Caco-2 (cell line): ENCODE measurements around the gene ZNF557. TPM values are rescaled to one million over a fixed set of nuclear protein-coding genes. Genes with fewer than 3 reads are reported as not detected.

Source experiments
- BruUV-seq: library from RNA; stranded (reverse); fragments of 400-500 nt; replicated peaks from 2 replicates; lab custom pipeline; 2021; lab: Mats Ljungman, UMichigan
- CTCF ChIA-PET: fragments of 300-600 bp; sonication (Branson Sonifier 250); formaldehyde crosslinking; loops from one replicate; lab custom pipeline; 2022; ENCODE audit warnings: antibody characterized with exemption; lab: Charles Lee
- POLR2A ChIA-PET: fragments of 300-600 bp; sonication (Branson Sonifier 250); formaldehyde crosslinking; loops from one replicate; lab custom pipeline; 2022; ENCODE audit warnings: antibody characterized with exemption; lab: Charles Lee
- DNase-seq, 2 experiments: peaks; one replicate each; pipeline versions ENCODE4 v3.0.0 to v3.0.0-alpha.2; 2020 to 2022
- H3K27me3 ChIP-seq: replicated peaks from 2 replicates; pipeline ENCODE4 v1.6.0; 2011; ENCODE audit warnings: low read length; ENCODE audit not compliant: control insufficient read depth, insufficient read depth
- H3K36me3 ChIP-seq: 2 replicates; pipeline ENCODE4 v1.5.1; 2011; ENCODE audit warnings: low read length; ENCODE audit not compliant: control insufficient read depth, insufficient read depth
- H3K4me1 ChIP-seq: fragments of 250-450 bp; sonication (Bioruptor Pico); 2 replicates; pipeline ENCODE4 v1.5.1; 2020; ENCODE audit warnings: mild to moderate bottlenecking
- H3K4me3 ChIP-seq: 2 replicates; pipeline ENCODE4 v1.5.1; 2011; ENCODE audit warnings: low read depth, mild to moderate bottlenecking, control low read depth, low read length
- H3K9me3 ChIP-seq: fragments of 250-450 bp; sonication (Bioruptor Pico); 2 replicates; pipeline ENCODE4 v1.5.1; 2020; ENCODE audit warnings: mild to moderate bottlenecking, moderate library complexity
- H3K27ac Mint-ChIP-seq: one replicate; pipeline ENCODE4 v1.8.0; 2022; ENCODE audit warnings: mixed read lengths; ENCODE audit not compliant: unreplicated experiment
- H3K27me3 Mint-ChIP-seq: one replicate; pipeline ENCODE4 v1.8.0; 2022; ENCODE audit warnings: mixed read lengths; ENCODE audit not compliant: insufficient read depth, unreplicated experiment
- H3K36me3 Mint-ChIP-seq: one replicate; pipeline ENCODE4 v1.8.0; 2022; ENCODE audit warnings: mild to moderate bottlenecking, mixed read lengths; ENCODE audit not compliant: insufficient read depth, unreplicated experiment
- H3K4me1 Mint-ChIP-seq: one replicate; pipeline ENCODE4 v1.8.0; 2022; ENCODE audit warnings: low read depth, mixed read lengths; ENCODE audit not compliant: unreplicated experiment
- H3K4me3 Mint-ChIP-seq: one replicate; pipeline ENCODE4 v1.8.0; 2022; ENCODE audit warnings: mild to moderate bottlenecking, moderate library complexity, mixed read lengths; ENCODE audit not compliant: unreplicated experiment
- H3K9me3 Mint-ChIP-seq: one replicate; pipeline ENCODE4 v1.8.0; 2022; ENCODE audit warnings: mixed read lengths; ENCODE audit not compliant: unreplicated experiment
- CTCF ChIP-seq, 2 experiments: fragments of 200-600 bp in 1 of 2; IDR thresholded peaks; 1 replicate in 1 of 2; 2 replicates in 1 of 2; pipeline versions ENCODE4 v1.5.1 to v1.8.0; 2011 to 2022; ENCODE audit warnings: antibody characterized with exemption in 1 of 2, control low read depth in 1 of 2, inconsistent platforms in 1 of 2, low read depth in 1 of 2, low read length in 1 of 2, mild to moderate bottlenecking in 1 of 2, moderate library complexity in 1 of 2; ENCODE audit not compliant: insufficient read depth in 1 of 2, severe bottlenecking in 1 of 2, unreplicated experiment in 1 of 2
- intact Hi-C: fragments of 100-400 bp; cut with micrococcal nuclease; formaldehyde crosslinking; loops from one replicate; pipeline ENCODE4 v1.10.0; 2022; ENCODE audit not compliant: unreplicated experiment
- total RNA-seq: library from RNA; stranded (reverse); gene quantifications from 2 replicates; pipeline ENCODE4 v1.2.3, GENCODE V29; 2022

ZNF557 gene
- total RNA-seq, 1 experiment from 2014 or later, result 8.3 TPM

- peaks cover 35% of the 10 kb centered on the region for H3K36me3 Mint-ChIP-seq
- Histone ChIP-seq H3K27me3 (no peaks in the 10 kb centered on the region), H3K9me3 (no peaks in the 10 kb centered on the region), H3K4me1 (no peaks in the 10 kb centered on the region), H3K36me3 (peaks cover 9% of the 10 kb centered on the region; the same call in 1 of the 2 replicates), H3K4me3 (no peak overlapping the region)
- no peak overlapping the region for H3K27ac Mint-ChIP-seq
- no peaks in the 10 kb centered on the region for H3K27me3 Mint-ChIP-seq
- H3K4me1 Mint-ChIP-seq, result no peaks in the 10 kb centered on the region
- no TSS peak for BruUV-seq
- TF ChIP-seq CTCF (IDR thresholded peaks at IDR 0.05; ENCODE audit: insufficient read depth in 1 of 2, low read depth in 1 of 2, low read length in 1 of 2, severe bottlenecking in 1 of 2, unreplicated experiment in 1 of 2), result no peak
- intact Hi-C loops, result no loop called here
- peaks cover 11% of the 10 kb centered on the region for H3K9me3 Mint-ChIP-seq
- no peak overlapping the region for H3K4me3 Mint-ChIP-seq
- POLR2A ChIA-PET, result no interaction called here
- no peak for DNase-seq
- CTCF ChIA-PET, result no interaction called here
These were observed 55.7 kb downstream of the ZNF557 start for GRCh38 chr19:7125221-7125620.

- Mint-ChIP-seq H3K27me3 (no peaks in the 10 kb centered on the region), H3K9me3 (peaks cover 20% of the 10 kb centered on the region), H3K4me1 (no peaks in the 10 kb centered on the region), H3K4me3 (no peak overlapping the region), H3K27ac (no peak overlapping the region), H3K36me3 (peaks cover 36% of the 10 kb centered on the region)
- H3K4me1 ChIP-seq, result no peaks in the 10 kb centered on the region
- POLR2A ChIA-PET, result no interaction called here
- DNase-seq, result no peak
- no peak for TF ChIP-seq CTCF (IDR thresholded peaks at IDR 0.05; ENCODE audit: insufficient read depth in 1 of 2, low read depth in 1 of 2, low read length in 1 of 2, severe bottlenecking in 1 of 2, unreplicated experiment in 1 of 2)
- no peaks in the 10 kb centered on the region for H3K9me3 ChIP-seq
- H3K4me3 ChIP-seq, result no peak overlapping the region
- no peaks in the 10 kb centered on the region for H3K27me3 ChIP-seq
- no TSS peak for BruUV-seq
- peaks cover 8% of the 10 kb centered on the region; the same call in 1 of the 2 replicates for H3K36me3 ChIP-seq
- intact Hi-C loops, result no loop called here
- CTCF ChIA-PET, result no interaction called here
These were observed 56.6 kb downstream of the ZNF557 start for GRCh38 chr19:7126132-7126531.

GRCh38 chr19:7130043-7130442, 60.5 kb downstream of the ZNF557 start:
- Histone ChIP-seq H3K36me3 (peaks cover 7% of the 10 kb centered on the region; the same call in 1 of the 2 replicates), H3K27me3 (no peaks in the 10 kb centered on the region), H3K4me3 (no peak overlapping the region), H3K4me1 (peaks cover 8% of the 10 kb centered on the region), H3K9me3 (no peaks in the 10 kb centered on the region)
- Mint-ChIP-seq H3K27me3 (no peaks in the 10 kb centered on the region), H3K4me3 (no peak overlapping the region), H3K27ac (no peak overlapping the region), H3K4me1 (no peaks in the 10 kb centered on the region), H3K9me3 (peaks cover 11% of the 10 kb centered on the region), H3K36me3 (peaks cover 18% of the 10 kb centered on the region)
- ChIA-PET POLR2A (no interaction called here), CTCF (no interaction called here)
- TF ChIP-seq CTCF (IDR thresholded peaks at IDR 0.05; ENCODE audit: insufficient read depth in 1 of 2, low read depth in 1 of 2, low read length in 1 of 2, severe bottlenecking in 1 of 2, unreplicated experiment in 1 of 2), result no peak
- DNase-seq, result no peak
- intact Hi-C loops, result no loop called here
- no TSS peak for BruUV-seq
